Kidney (tissue), 14 donors: ENCODE results near the gene IL10RB. TPM values are rescaled to one million over a fixed set of nuclear protein-coding genes. Genes with fewer than 3 reads are reported as not detected.

Experiments used
- DNase-seq, 5 donors: peaks; one replicate each; pipeline ENCODE4 v3.0.0-alpha.2; 2013 to 2020
- FAIRE-seq: peaks from 2 replicates; lab custom pipeline; 2012; peaks lifted over from hg19 to GRCh38; lab: Jason Lieb, UNC
- H3K27ac ChIP-seq, 2 donors: one replicate each; pipeline ENCODE4 v1.7.0; 2013; ENCODE audit warnings: low read depth in 2 of 2, low read length in 2 of 2, inconsistent platforms in 1 of 2
- H3K27me3 ChIP-seq: one replicate; pipeline ENCODE4 v1.7.1; 2013; ENCODE audit warnings: low read length, inconsistent platforms; ENCODE audit not compliant: control insufficient read depth, insufficient read depth
- H3K36me3 ChIP-seq, 3 donors: one replicate each; pipeline versions ENCODE4 v1.7.0 to v1.7.1; 2013; ENCODE audit warnings: low read length in 3 of 3, control low read depth in 1 of 3, inconsistent platforms in 1 of 3; ENCODE audit not compliant: insufficient read depth in 3 of 3, control insufficient read depth in 2 of 3
- H3K4me1 ChIP-seq, 3 donors: one replicate each; pipeline versions ENCODE4 v1.7.0 to v1.7.1; 2013; ENCODE audit warnings: low read length in 3 of 3, inconsistent platforms in 1 of 3, low read depth in 1 of 3; ENCODE audit not compliant: control insufficient read depth in 2 of 3, insufficient read depth in 2 of 3
- H3K4me3 ChIP-seq, 3 donors: one replicate each; pipeline versions ENCODE4 v1.7.0 to v1.8.1; 2013; ENCODE audit warnings: low read length in 3 of 3, control low read depth in 1 of 3, inconsistent platforms in 1 of 3
- H3K9ac ChIP-seq, 3 donors: one replicate each; pipeline versions ENCODE4 v1.7.0 to v1.7.1; 2013; ENCODE audit warnings: low read length in 3 of 3, control low read depth in 1 of 3, inconsistent platforms in 1 of 3
- H3K9me3 ChIP-seq, 3 donors: one replicate each; pipeline versions ENCODE4 v1.7.0 to v1.7.1; 2013; ENCODE audit warnings: low read length in 3 of 3, control low read depth in 1 of 3, inconsistent platforms in 1 of 3; ENCODE audit not compliant: control insufficient read depth in 2 of 3, insufficient read depth in 1 of 3
- CTCF ChIP-seq: IDR thresholded peaks from 3 replicates; pipeline ENCODE4 v1.5.1; 2012; ENCODE audit warnings: mild to moderate bottlenecking, moderate library complexity, borderline replicate concordance; ENCODE audit not compliant: insufficient read depth; ENCODE audit errors: extremely low read depth
- intact Hi-C: fragments of 100-400 bp; cut with DNase I; formaldehyde crosslinking; loops from one replicate; pipeline ENCODE4 v1.11.1; 2022
- polyA plus RNA-seq: library from polyadenylated mRNA; stranded (reverse); fragments of 350-450 nt; fragmentation: Illumina TruSeq; extraction: RNeasy Lipid Tissue Mini Kit (QIAGEN cat#74804); gene quantifications from one replicate; pipeline ENCODE4 v1.2.3, GENCODE V29; 2014; ENCODE audit warnings: low read depth, low replicate concordance; ENCODE audit not compliant: insufficient read depth
- total RNA-seq: library from RNA; stranded (reverse); fragmentation: NEBNext Ultra II Directional; extraction: Animal tissue kit (Norgen Biotek cat#: 25700); gene quantifications from one replicate; pipeline ENCODE4 v1.2.1, GENCODE V29; 2021
- donor health status: control.
- donor health status: control.
- donor health status: control.
- donor health status: control.
- donor health status: control.
- donor health status: DM: yes; HTN: yes; CAD: no.
- donor health status: Normal renal cell carcinoma (clear cell type).

IL10RB gene
- total and polyA plus RNA-seq, 2 donors from 2014 or later = 21.5 to 27.3 TPM

GRCh38 chr21:33299181-33299752 lies 33.1 kb downstream of the IL10RB start:
- peaks cover 0 to 3% (median 0%) of the 10 kb centered on the region in 3 donors for H3K36me3 ChIP-seq
- H3K27me3 ChIP-seq = no peaks in the 10 kb centered on the region
- FAIRE-seq (no peak), DNase-seq (no peak)
- H3K27ac ChIP-seq = no peak overlapping the region
- intact Hi-C loops = no loop called here
- no peaks in the 10 kb centered on the region for H3K9me3 ChIP-seq
- no peak for TF ChIP-seq CTCF
- no peak overlapping the region for H3K4me3 ChIP-seq
- H3K4me1 ChIP-seq = peaks cover 7 to 9% (median 9%) of the 10 kb centered on the region in 3 donors
- H3K9ac ChIP-seq = no peak overlapping the region

GRCh38 chr21:33300701-33301631 lies 34.8 kb downstream of the IL10RB start:
- H3K9me3 ChIP-seq = no peaks in the 10 kb centered on the region
- peak overlapping the region; percentile 55 to 67 for H3K27ac ChIP-seq
- no peak for TF ChIP-seq CTCF
- peak overlapping the region in 1 of 3 donors; percentile 22 for H3K9ac ChIP-seq
- H3K36me3 ChIP-seq = peaks cover 0 to 3% (median 0%) of the 10 kb centered on the region in 3 donors
- peaks cover 7 to 9% (median 9%) of the 10 kb centered on the region in 3 donors for H3K4me1 ChIP-seq
- H3K27me3 ChIP-seq = no peaks in the 10 kb centered on the region
- intact Hi-C loops = no loop called here
- FAIRE-seq (no peak), DNase-seq (peak in 3 of 5 donors; percentile 53 to 74 (median 71))
- peak overlapping the region in 1 of 3 donors; percentile 12 for H3K4me3 ChIP-seq

GRCh38 chr21:33301632-33302002 lies 35.5 kb downstream of the IL10RB start:
- no peaks in the 10 kb centered on the region for H3K36me3 ChIP-seq
- H3K9ac ChIP-seq = no peak overlapping the region
- no peaks in the 10 kb centered on the region for H3K9me3 ChIP-seq
- peaks cover 7 to 9% (median 9%) of the 10 kb centered on the region in 3 donors for H3K4me1 ChIP-seq
- TF ChIP-seq CTCF = no peak
- H3K27ac ChIP-seq = peak overlapping the region in 1 of 2 donors; percentile 67
- no peaks in the 10 kb centered on the region for H3K27me3 ChIP-seq
- FAIRE-seq (no peak), DNase-seq (no peak)
- peak overlapping the region in 1 of 3 donors; percentile 12 for H3K4me3 ChIP-seq
- intact Hi-C loops = no loop called here
